K562 (cell line): ENCODE results near the gene ATXN7L1. TPM values are rescaled to one million over a fixed set of nuclear protein-coding genes. Genes with fewer than 3 reads are reported as not detected.

Source experiments
- ATAC-seq: fragments of 200-7000 bp; cut with Tn5 transposase; 3 replicates; pipeline ENCODE4 v1.9.1; 2020; ENCODE audit warnings: moderate library complexity
- BruUV-seq: library from RNA; stranded (reverse); fragments of 400-500 nt; replicated peaks from 2 replicates; lab custom pipeline; 2021; lab: Mats Ljungman, UMichigan
- CTCF ChIA-PET: fragments of 300-600 bp; formaldehyde crosslinking; extraction: SDS; loops from one replicate; lab custom pipeline; 2021; ENCODE audit warnings: low intra/inter-chr PET ratio; lab: Yijun Ruan, JAX
- POLR2A ChIA-PET: fragments of 300-600, 350-650 bp; sonication (Branson Sonifier 250); formaldehyde crosslinking; extraction: SDS; loops from one replicate; lab custom pipeline; 2021; ENCODE audit warnings: antibody characterized with exemption, inconsistent platforms; lab: Yijun Ruan, JAX
- DNase-seq, 4 experiments: peaks; one replicate each; pipeline versions ENCODE4 v3.0.0 to v3.0.0-alpha.2; 2011 to 2018; ENCODE audit warnings: low spot score in 3 of 4, mixed read lengths in 3 of 4; ENCODE audit errors: extremely low read depth in 1 of 4
- FAIRE-seq: peaks from 2 replicates; lab custom pipeline; 2011; peaks lifted over from hg19 to GRCh38; lab: Jason Lieb, UNC
- H2AFZ ChIP-seq: 2 replicates; pipeline ENCODE4 v1.6.0; 2011; ENCODE audit warnings: low read depth, low read length, control low read depth, inconsistent platforms
- H3K27ac ChIP-seq: fragments of 200-600 bp; 3 replicates; pipeline ENCODE4 v1.8.0; 2011; ENCODE audit warnings: low read depth, mild to moderate bottlenecking, control low read depth, inconsistent platforms, low read length, moderate library complexity, mixed read lengths; ENCODE audit errors: extremely low read depth
- H3K27me3 ChIP-seq, 2 experiments: fragments of 300-600 bp in 1 of 2; 2 replicates in 1 of 2; 3 replicates in 1 of 2; pipeline versions ENCODE4 v1.6.0 to v1.8.0; 2011; ENCODE audit warnings: inconsistent platforms in 2 of 2, low read length in 2 of 2, mild to moderate bottlenecking in 1 of 2, mixed read lengths in 1 of 2, moderate library complexity in 1 of 2; ENCODE audit not compliant: control insufficient read depth in 2 of 2, insufficient read depth in 2 of 2
- H3K36me3 ChIP-seq: fragments of 300-600 bp; 3 replicates; pipeline ENCODE4 v1.8.0; 2011; ENCODE audit warnings: mild to moderate bottlenecking, low read length, inconsistent platforms; ENCODE audit not compliant: control insufficient read depth, insufficient read depth
- H3K4me1 ChIP-seq, 2 experiments: fragments of 200-600 bp in 1 of 2; replicated peaks in 1 of 2; 2 replicates in 1 of 2; 3 replicates in 1 of 2; pipeline versions ENCODE4 v1.5.1 to v1.8.0; 2011; ENCODE audit warnings: inconsistent platforms in 2 of 2, low read length in 2 of 2, mild to moderate bottlenecking in 1 of 2, mixed read lengths in 1 of 2, moderate library complexity in 1 of 2; ENCODE audit not compliant: control insufficient read depth in 2 of 2, insufficient read depth in 2 of 2
- H3K4me2 ChIP-seq: 2 replicates; pipeline ENCODE4 v1.6.1; 2011; ENCODE audit warnings: low read length, control low read depth, inconsistent platforms, mixed read lengths; ENCODE audit not compliant: insufficient read depth
- H3K4me3 ChIP-seq: fragments of 200-600 bp; sonication (generic), shearing (Covaris generic); 2 replicates; pipeline ENCODE4 v1.5.1; 2016; ENCODE audit warnings: control low read depth, inconsistent platforms
- H3K79me2 ChIP-seq: fragments of 200-600 bp; 3 replicates; pipeline ENCODE4 v1.8.0; 2011; ENCODE audit warnings: low read length, inconsistent platforms; ENCODE audit not compliant: control insufficient read depth, insufficient read depth
- H3K9ac ChIP-seq, 2 experiments: 2 replicates each; pipeline versions ENCODE4 v1.6.0 to v1.6.1; 2011; ENCODE audit warnings: low read depth in 2 of 2, low read length in 2 of 2, control low read depth in 1 of 2, inconsistent platforms in 1 of 2, mild to moderate bottlenecking in 1 of 2, mixed read lengths in 1 of 2; ENCODE audit not compliant: insufficient read depth in 1 of 2
- H3K9me1 ChIP-seq: one replicate; pipeline ENCODE4 v1.6.0; 2011; ENCODE audit warnings: inconsistent platforms, mild to moderate bottlenecking, low read length, moderate library complexity; ENCODE audit not compliant: control insufficient read depth, insufficient read depth
- H3K9me3 ChIP-seq: replicated peaks from 2 replicates; pipeline ENCODE4 v1.5.1; 2011; ENCODE audit warnings: low read depth, low read length, inconsistent platforms; ENCODE audit not compliant: control insufficient read depth, insufficient read depth
- H4K20me1 ChIP-seq: replicated peaks from 2 replicates; pipeline ENCODE4 v1.6.1; 2011; ENCODE audit warnings: low read length, inconsistent platforms, mixed read lengths; ENCODE audit not compliant: control insufficient read depth, insufficient read depth
- NELFE ChIP-seq: IDR thresholded peaks from 2 replicates; pipeline ENCODE4 v1.6.1; 2011; ENCODE audit warnings: mild to moderate bottlenecking; ENCODE audit not compliant: insufficient read depth, insufficient read length
- ZNF449 ChIP-seq: fragments of 250-450 bp; sonication (Bioruptor Pico); IDR thresholded peaks from 2 replicates; pipeline ENCODE4 v1.8.0; 2022; ENCODE audit warnings: moderate library complexity, mild to moderate bottlenecking, inconsistent platforms
- ZNF780A ChIP-seq: fragments of 250-450 bp; sonication (Bioruptor Pico); IDR thresholded peaks from 2 replicates; pipeline ENCODE4 v1.5.0; 2021; ENCODE audit warnings: mild to moderate bottlenecking
- WGBS: fragments of 100-300 bp; shearing (Covaris generic); methylation state at CpG from one replicate; pipeline ENCODE4 v1.1.6; 2016; ENCODE audit warnings: low coverage, mixed read lengths; ENCODE audit not compliant: insufficient coverage; ENCODE audit errors: missing lambda C conversion rate; 5-methylcytosine and 5-hydroxymethylcytosine counted together
- in situ Hi-C: fragments of 300-500 bp; cut with MboI; formaldehyde crosslinking; loops from 4 replicates; pipeline ENCODE4 v1.15.0; 2018; ENCODE audit warnings: inconsistent platforms, mixed read lengths
- intact Hi-C: fragments of 100-400 bp; cut with micrococcal nuclease; formaldehyde crosslinking; loops from 2 replicates; pipeline ENCODE4 v1.14.2; 2022
- polyA plus RNA-seq, 8 experiments: library from polyadenylated mRNA; depleted of rRNA in 4 of 8; stranded (reverse) in 5 of 8; unstranded in 3 of 8; fragments of >200 nt; fragmentation: Nextera tagmentation in 2 of 8; fragmentation: Illumina TruSeq in 1 of 8; extraction: Ambion mirVana in 2 of 8; extraction: Trizol in 1 of 8; gene quantifications; 2 replicates each; pipeline versions ENCODE4 v1.2.1 to v1.2.3, GENCODE V29; 2011 to 2014; ENCODE audit warnings: inconsistent platforms in 1 of 8, missing spikeins in 1 of 8
- total RNA-seq, 7 experiments: library from RNA; depleted of rRNA in 6 of 7; stranded (reverse); fragments of >200 nt in 6 of 7; fragmentation: Illumina TruSeq in 2 of 7; extraction: Trizol in 2 of 7; gene quantifications; 2 replicates each; pipeline versions ENCODE4 v1.2.1 to v1.2.3, GENCODE V29; 2011 to 2021; ENCODE audit warnings: low replicate concordance in 1 of 7

Gene ATXN7L1
- total and polyA plus RNA-seq, 9 of the 15 experiments (the other 6 are each of a cell fraction or from before 2014, with no cell fraction given), result 6.6 to 13.7 (median 10.7) TPM

- Histone ChIP-seq H3K36me3 (no peaks in the 10 kb centered on the region), H3K4me2 (no peak overlapping the region), H3K27me3 (no peaks in the 10 kb centered on the region; a peak in 1 of 5 replicates), H3K4me3 (no peak overlapping the region), H2AFZ (no peak overlapping the region), H3K4me1 (peaks cover 12 to 15% of the 10 kb centered on the region in 2 experiments; a peak in 4 of 5 replicates), H3K9me1 (no peaks in the 10 kb centered on the region), H4K20me1 (peaks cover 11% of the 10 kb centered on the region), H3K9ac (no peak overlapping the region), H3K79me2 (no peaks in the 10 kb centered on the region), H3K9me3 (no peaks in the 10 kb centered on the region), H3K27ac (no peak overlapping the region)
- ChIA-PET POLR2A (no interaction called here), CTCF (no interaction called here)
- FAIRE-seq, result no peak
- 16% methylated on average over 2 of the region's 2 CpGs for WGBS
- intact Hi-C loops, result loop anchor here (5.0 to 10.0 kb wide), 3 partner anchors 87 to 364 kb away; no protein-coding TSS in a partner anchor
- ATAC-seq, result no peak
- no peak for DNase-seq
- BruUV-seq, result no TSS peak
- no peak for TF ChIP-seq ZNF449 (CRISPR knock-in tag)
- no peak for TF ChIP-seq ZNF780A (CRISPR knock-in tag)
- no peak for TF ChIP-seq NELFE
- in situ Hi-C loops, result no loop called here
Observed at GRCh38 chr7:105650382-105650970, 225.9 kb downstream of the ATXN7L1 start.
